Calu3 (cell line): ENCODE measurements around the gene TWF2. TPM values are rescaled to one million over a fixed set of nuclear protein-coding genes. Genes with fewer than 3 reads are reported as not detected.

Experiments used
- BruUV-seq: library from RNA; stranded (reverse); fragments of 400-500 nt; replicated peaks from 2 replicates; lab custom pipeline; 2021; lab: Mats Ljungman, UMichigan
- CTCF ChIA-PET: fragments of 300-600 bp; sonication (Branson Sonifier 250); formaldehyde crosslinking; loops from one replicate; lab custom pipeline; 2022; ENCODE audit warnings: antibody characterized with exemption; lab: Charles Lee
- DNase-seq: peaks from one replicate; pipeline ENCODE4 v3.0.0; 2022
- H3K27ac Mint-ChIP-seq: one replicate; pipeline ENCODE4 v1.8.0; 2022; ENCODE audit warnings: mixed read lengths; ENCODE audit not compliant: unreplicated experiment
- H3K27me3 Mint-ChIP-seq: one replicate; pipeline ENCODE4 v1.8.0; 2022; ENCODE audit warnings: mixed read lengths; ENCODE audit not compliant: unreplicated experiment
- H3K36me3 Mint-ChIP-seq: one replicate; pipeline ENCODE4 v1.8.0; 2022; ENCODE audit warnings: mild to moderate bottlenecking, moderate library complexity, mixed read lengths; ENCODE audit not compliant: insufficient read depth, unreplicated experiment
- H3K4me1 Mint-ChIP-seq: one replicate; pipeline ENCODE4 v1.8.0; 2022; ENCODE audit warnings: mild to moderate bottlenecking, low read depth, mixed read lengths; ENCODE audit not compliant: unreplicated experiment
- H3K4me3 Mint-ChIP-seq: one replicate; pipeline ENCODE4 v1.8.0; 2022; ENCODE audit warnings: mild to moderate bottlenecking, low read depth, moderate library complexity, mixed read lengths; ENCODE audit not compliant: unreplicated experiment
- H3K9me3 Mint-ChIP-seq: one replicate; pipeline ENCODE4 v1.8.0; 2022; ENCODE audit warnings: low read depth, mixed read lengths; ENCODE audit not compliant: unreplicated experiment
- intact Hi-C: fragments of 100-400 bp; cut with micrococcal nuclease; formaldehyde crosslinking; loops from one replicate; pipeline ENCODE4 v1.10.0; 2022; ENCODE audit not compliant: unreplicated experiment
- total RNA-seq: library from RNA; stranded (reverse); gene quantifications from 2 replicates; pipeline ENCODE4 v1.2.3, GENCODE V29; 2022
- TF ChIP-seq, protein P1 (sequence below): fragments of 200-600 bp; IDR thresholded peaks from one replicate; pipeline ENCODE4 v1.8.0; 2022; ENCODE audit warnings: antibody characterized with exemption; ENCODE audit not compliant: unreplicated experiment

Gene TWF2
- total RNA-seq, 1 experiment from 2014 or later: 49.1 TPM

- Mint-ChIP-seq H3K4me1 (peaks cover 35% of the 10 kb centered on the region), H3K36me3 (peaks cover 73% of the 10 kb centered on the region), H3K9me3 (no peaks in the 10 kb centered on the region), H3K4me3 (no peak overlapping the region), H3K27me3 (no peaks in the 10 kb centered on the region), H3K27ac (no peak overlapping the region)
- CTCF ChIA-PET: no interaction called here
- TF ChIP-seq, protein P1, sequence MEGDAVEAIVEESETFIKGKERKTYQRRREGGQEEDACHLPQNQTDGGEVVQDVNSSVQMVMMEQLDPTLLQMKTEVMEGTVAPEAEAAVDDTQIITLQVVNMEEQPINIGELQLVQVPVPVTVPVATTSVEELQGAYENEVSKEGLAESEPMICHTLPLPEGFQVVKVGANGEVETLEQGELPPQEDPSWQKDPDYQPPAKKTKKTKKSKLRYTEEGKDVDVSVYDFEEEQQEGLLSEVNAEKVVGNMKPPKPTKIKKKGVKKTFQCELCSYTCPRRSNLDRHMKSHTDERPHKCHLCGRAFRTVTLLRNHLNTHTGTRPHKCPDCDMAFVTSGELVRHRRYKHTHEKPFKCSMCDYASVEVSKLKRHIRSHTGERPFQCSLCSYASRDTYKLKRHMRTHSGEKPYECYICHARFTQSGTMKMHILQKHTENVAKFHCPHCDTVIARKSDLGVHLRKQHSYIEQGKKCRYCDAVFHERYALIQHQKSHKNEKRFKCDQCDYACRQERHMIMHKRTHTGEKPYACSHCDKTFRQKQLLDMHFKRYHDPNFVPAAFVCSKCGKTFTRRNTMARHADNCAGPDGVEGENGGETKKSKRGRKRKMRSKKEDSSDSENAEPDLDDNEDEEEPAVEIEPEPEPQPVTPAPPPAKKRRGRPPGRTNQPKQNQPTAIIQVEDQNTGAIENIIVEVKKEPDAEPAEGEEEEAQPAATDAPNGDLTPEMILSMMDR: no peak
- intact Hi-C loops: no loop called here
- no peak for DNase-seq
- no TSS peak for BruUV-seq
These were observed 26.4 kb upstream of the TWF2 start for GRCh38 chr3:52265387-52265786.

DNA sequence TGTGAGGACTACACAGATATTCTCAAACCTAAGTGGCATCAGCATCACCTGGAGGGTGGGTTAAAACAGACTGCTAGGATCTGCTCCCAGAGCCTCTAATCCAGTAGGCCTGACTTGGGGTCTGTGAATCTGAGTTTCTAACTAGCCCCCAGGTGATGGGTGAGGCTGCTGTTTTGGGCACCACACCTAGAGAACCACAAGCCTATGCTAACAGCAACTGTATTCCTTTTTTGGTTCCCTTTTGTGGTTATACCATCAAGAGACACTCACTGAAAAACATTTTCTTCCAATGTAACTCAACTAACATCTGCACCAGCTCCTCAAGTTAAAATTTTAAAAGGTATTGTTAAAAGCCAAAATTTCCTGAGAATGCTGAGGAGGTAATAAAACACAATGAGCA is 23.5 kb upstream of the TWF2 start:
- Mint-ChIP-seq H3K36me3 (peaks cover 81% of the 10 kb centered on the region), H3K4me1 (peaks cover 25% of the 10 kb centered on the region), H3K9me3 (no peaks in the 10 kb centered on the region), H3K4me3 (no peak overlapping the region), H3K27me3 (no peaks in the 10 kb centered on the region), H3K27ac (no peak overlapping the region)
- BruUV-seq: no TSS peak
- intact Hi-C loops: no loop called here
- TF ChIP-seq, protein P1: no peak
- CTCF ChIA-PET: no interaction called here
- no peak for DNase-seq

- no peak overlapping the region for H3K4me3 Mint-ChIP-seq
- no peak for DNase-seq
- intact Hi-C loops: no loop called here
- peaks cover 73% of the 10 kb centered on the region for H3K36me3 Mint-ChIP-seq
- H3K27me3 Mint-ChIP-seq: no peaks in the 10 kb centered on the region
- H3K4me1 Mint-ChIP-seq: peaks cover 16% of the 10 kb centered on the region
- TF ChIP-seq, protein P1: no peak
- CTCF ChIA-PET: no interaction called here
- BruUV-seq: no TSS peak
- H3K27ac Mint-ChIP-seq: no peak overlapping the region
- no peaks in the 10 kb centered on the region for H3K9me3 Mint-ChIP-seq
These were observed 20.5 kb upstream of the TWF2 start for GRCh38 chr3:52259448-52259847.

- BruUV-seq: no TSS peak
- H3K27ac Mint-ChIP-seq: no peak overlapping the region
These were observed 20.1 kb upstream of the TWF2 start for GRCh38 chr3:52259035-52259434.

More at GRCh38 chr3:52259035-52259434, 20.1 kb upstream of the TWF2 start:
- TF ChIP-seq, protein P1: no peak
- CTCF ChIA-PET: no interaction called here
- H3K4me3 Mint-ChIP-seq: no peak overlapping the region
- H3K36me3 Mint-ChIP-seq: peaks cover 72% of the 10 kb centered on the region
- DNase-seq: no peak
- H3K27me3 Mint-ChIP-seq: no peaks in the 10 kb centered on the region
- H3K4me1 Mint-ChIP-seq: peaks cover 12% of the 10 kb centered on the region
- intact Hi-C loops: no loop called here
- no peaks in the 10 kb centered on the region for H3K9me3 Mint-ChIP-seq
